Measurements from ENCODE around the gene TRIM17. TPM values are rescaled to one million over a fixed set of nuclear protein-coding genes. Genes with fewer than 3 reads are reported as not detected.

The TRIM17 gene
- total and polyA plus RNA-seq, 2 of the 8 experiments (the other 6 are each of a cell fraction or from before 2014, with no cell fraction given): 1.1 to 2.2 TPM

DNA sequence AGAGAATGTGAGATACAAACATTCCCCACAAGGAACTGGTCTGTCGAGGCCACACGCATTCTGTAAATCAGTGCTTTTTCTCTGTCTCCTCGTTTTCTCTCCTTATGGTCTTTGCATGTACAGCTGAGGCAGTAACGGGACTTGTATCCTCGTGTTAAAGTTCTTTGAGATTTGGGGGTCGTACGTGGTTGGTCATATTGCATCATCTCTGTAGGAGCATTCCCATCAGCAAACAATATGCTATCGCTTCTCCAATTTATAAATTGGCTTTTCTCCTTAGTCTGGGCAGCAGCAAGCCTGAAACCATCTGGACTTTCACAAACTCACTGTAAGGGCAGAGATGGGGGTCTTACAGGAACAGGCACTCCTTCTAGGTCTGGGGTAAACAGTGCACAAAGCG lies 13.0 kb upstream of the TRIM17 start:
- Histone ChIP-seq H3K18ac (ENCODE audit: extremely low read depth, low read length) (no peak overlapping the region), H3K4me1 (replicated peaks in 1 of 4; ENCODE audit: control insufficient read depth in 3 of 4, insufficient read depth in 4 of 4, low read length in 3 of 4) (peaks cover 0 to 6% (median 2%) of the 10 kb centered on the region in 4 experiments; a peak in 3 of 7 replicates), H2BK5ac (ENCODE audit: low read depth, low read length) (no peak overlapping the region), H3K23ac (ENCODE audit: insufficient read length) (no peak overlapping the region), H3K79me1 (ENCODE audit: low read depth, low read length) (no peaks in the 10 kb centered on the region), H4K20me1 (replicated peaks in 1 of 2; ENCODE audit: control insufficient read depth in 1 of 2, insufficient read depth in 2 of 2, low read length in 2 of 2) (no peaks in the 10 kb centered on the region), H4K91ac (replicated peaks; ENCODE audit: insufficient read length, low read length) (no peak overlapping the region), H3K23me2 (ENCODE audit: low read depth, low read length) (no peaks in the 10 kb centered on the region), H3K9me3 (ENCODE audit: insufficient read depth in 2 of 2, low read depth in 1 of 2, low read length in 1 of 2) (peaks cover 0 to 10% of the 10 kb centered on the region in 2 experiments; a peak in 1 of 4 replicates), H3K4ac (replicated peaks; ENCODE audit: insufficient read length, low read depth, low read length) (no peak overlapping the region), H4K8ac (ENCODE audit: extremely low read depth, insufficient read depth, low read length) (no peak overlapping the region), H2BK120ac (replicated peaks; ENCODE audit: low read depth, low read length) (no peak overlapping the region), H4K5ac (ENCODE audit: insufficient read length, low read depth, low read length) (no peak overlapping the region), H3K79me2 (ENCODE audit: control insufficient read depth in 1 of 2, insufficient read depth in 2 of 2, low read length in 2 of 2) (no peaks in the 10 kb centered on the region), H2BK15ac (ENCODE audit: low read length) (no peak overlapping the region), H3K27me3 (replicated peaks in 1 of 4; ENCODE audit: control insufficient read depth in 3 of 4, extremely low read depth in 1 of 4, insufficient read depth in 3 of 4, low read length in 3 of 4) (peaks cover 1 to 17% (median 9%) of the 10 kb centered on the region in 4 experiments; a peak in 5 of 7 replicates), H2BK20ac (ENCODE audit: low read length) (no peak overlapping the region), H3K14ac (ENCODE audit: insufficient read length) (no peak overlapping the region), H3K36me3 (ENCODE audit: control insufficient read depth in 2 of 4, insufficient read depth in 4 of 4, low read length in 3 of 4) (no peaks in the 10 kb centered on the region), H3K4me2 (ENCODE audit: insufficient read depth in 1 of 2, low read depth in 2 of 2, low read length in 2 of 2) (no peak overlapping the region), H3K27ac (ENCODE audit: low read depth, low read length) (no peak overlapping the region), H2BK12ac (ENCODE audit: low read depth, low read length) (no peak overlapping the region), H2AFZ (ENCODE audit: low read length) (no peak overlapping the region), H2AK5ac (ENCODE audit: low read depth, low read length) (no peak overlapping the region), H3K56ac (replicated peaks; ENCODE audit: insufficient read length, low read depth, low read length) (no peak overlapping the region), H3K9ac (replicated peaks in 1 of 4; ENCODE audit: extremely low read depth in 1 of 4, low read depth in 3 of 4, low read length in 3 of 4) (no peak overlapping the region), H3K4me3 (ENCODE audit: extremely low read depth in 1 of 4, insufficient read depth in 2 of 4, low read depth in 3 of 4, low read length in 4 of 4) (no peak overlapping the region)
- FAIRE-seq (no peak), DNase-seq (ENCODE audit: low read depth in 1 of 2, low spot score in 2 of 2) (no peak)
- ChIA-PET POLR2A (ENCODE audit: partially characterized antibody) (interaction anchor here (2.9 kb wide), 1 partner anchor 28 kb away, joined by 13 read pairs; a partner anchor contains a TSS), CTCF (ENCODE audit: partially characterized antibody) (interaction anchor here (0.8 to 1.0 kb wide), 2 partner anchors 17 to 35 kb away, joined by 3 read pairs; no protein-coding TSS in a partner anchor)
- 82% methylated on average over 9 of the region's 9 CpGs; no CpG with 5 or more reads in 1 of the 2 experiments for WGBS, 2 experiments (ENCODE audit: extremely low coverage in 1 of 2, insufficient coverage in 1 of 2, insufficient read length in 1 of 2, insufficient replicate concordance in 2 of 2, low coverage in 1 of 2, low lambda C conversion rate in 2 of 2, missing lambda C conversion rate in 1 of 2)
- peak; percentile 31 for TF ChIP-seq EZH2 (IDR thresholded peaks at IDR 0.05; ENCODE audit: low read depth, low read length, severe bottlenecking)
- TF ChIP-seq, protein P1, sequence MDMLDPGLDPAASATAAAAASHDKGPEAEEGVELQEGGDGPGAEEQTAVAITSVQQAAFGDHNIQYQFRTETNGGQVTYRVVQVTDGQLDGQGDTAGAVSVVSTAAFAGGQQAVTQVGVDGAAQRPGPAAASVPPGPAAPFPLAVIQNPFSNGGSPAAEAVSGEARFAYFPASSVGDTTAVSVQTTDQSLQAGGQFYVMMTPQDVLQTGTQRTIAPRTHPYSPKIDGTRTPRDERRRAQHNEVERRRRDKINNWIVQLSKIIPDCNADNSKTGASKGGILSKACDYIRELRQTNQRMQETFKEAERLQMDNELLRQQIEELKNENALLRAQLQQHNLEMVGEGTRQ (IDR thresholded peaks at IDR 0.05; ENCODE audit: low read length): no peak
- no peak for TF ChIP-seq SP1 (IDR thresholded peaks at IDR 0.05; ENCODE audit: low read depth, low read length)
